GM18502 (cell line): Measurements from ENCODE around the gene SORCS2.

Experiments
- ATAC-seq: cut with Tn5 transposase; IDR thresholded peaks from one replicate; pipeline ENCODE4 v1.9.1; 2021; ENCODE audit warnings: mild to moderate bottlenecking; ENCODE audit not compliant: unreplicated experiment, poor library complexity

The SORCS2 gene

DNA sequence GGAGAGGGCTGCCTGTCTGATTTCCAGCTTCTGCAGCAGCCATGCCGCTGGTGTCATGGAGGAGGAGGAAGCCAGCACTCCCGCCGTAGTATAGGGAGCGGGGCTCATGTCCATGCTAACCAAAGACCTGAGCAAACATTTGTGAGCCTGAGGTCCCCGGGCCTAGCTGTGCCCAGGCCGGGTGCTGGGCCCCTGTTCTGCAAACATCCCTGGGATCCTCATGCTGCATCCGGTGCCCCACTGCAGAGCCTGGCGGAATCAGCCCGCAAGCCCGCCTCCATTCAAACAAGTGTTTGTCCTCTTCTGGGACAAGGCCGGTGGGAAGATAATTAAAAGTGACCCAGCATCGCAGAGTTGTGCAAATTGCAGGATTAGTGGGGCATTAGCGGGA is 106.3 kb downstream of the SORCS2 start:
- no peak for ATAC-seq

DNA sequence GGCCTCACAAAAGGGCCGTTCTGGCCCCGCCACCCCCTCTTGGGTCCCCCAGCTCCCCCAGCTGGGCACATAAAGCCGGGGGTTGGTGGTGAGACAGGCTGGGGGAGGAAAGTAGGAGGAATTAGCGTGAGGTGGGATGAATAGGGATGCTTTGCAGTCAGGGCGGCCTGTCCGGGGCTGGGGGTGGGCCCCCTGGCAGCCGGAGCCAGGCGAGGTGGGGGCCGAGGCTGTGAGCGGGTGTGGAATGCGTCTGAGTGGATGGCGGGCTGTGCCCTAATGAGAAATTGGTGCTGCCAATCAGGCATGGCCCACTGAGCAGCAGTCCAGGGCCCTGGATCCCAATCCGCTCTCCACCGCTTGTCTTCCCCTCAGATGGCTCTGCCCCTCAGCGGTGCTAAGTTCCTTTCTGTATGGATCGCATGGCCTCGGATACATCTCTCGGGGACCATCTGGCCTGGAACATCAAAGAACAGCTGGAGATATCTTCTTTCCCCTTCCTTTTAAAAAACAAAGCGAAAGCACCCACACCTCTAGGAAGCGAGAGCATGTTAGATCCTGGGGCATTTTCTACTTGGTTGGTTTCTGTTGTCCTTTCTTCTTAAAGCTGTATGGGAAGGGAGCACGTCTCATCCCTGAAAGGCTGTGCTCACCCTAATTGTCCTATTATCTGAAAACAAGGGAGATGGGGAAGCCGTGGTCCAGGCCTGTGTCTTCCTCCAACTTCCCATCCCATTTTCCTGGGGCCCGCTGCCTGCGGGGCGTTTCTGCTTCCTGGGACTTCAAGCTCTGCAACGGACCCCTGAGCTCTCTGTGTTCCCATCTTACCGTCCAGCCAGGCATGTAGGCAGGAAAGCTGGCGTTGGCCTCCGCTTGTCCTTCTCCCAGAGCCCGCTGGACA is 106.9 kb downstream of the SORCS2 start:
- ATAC-seq, result no peak

DNA sequence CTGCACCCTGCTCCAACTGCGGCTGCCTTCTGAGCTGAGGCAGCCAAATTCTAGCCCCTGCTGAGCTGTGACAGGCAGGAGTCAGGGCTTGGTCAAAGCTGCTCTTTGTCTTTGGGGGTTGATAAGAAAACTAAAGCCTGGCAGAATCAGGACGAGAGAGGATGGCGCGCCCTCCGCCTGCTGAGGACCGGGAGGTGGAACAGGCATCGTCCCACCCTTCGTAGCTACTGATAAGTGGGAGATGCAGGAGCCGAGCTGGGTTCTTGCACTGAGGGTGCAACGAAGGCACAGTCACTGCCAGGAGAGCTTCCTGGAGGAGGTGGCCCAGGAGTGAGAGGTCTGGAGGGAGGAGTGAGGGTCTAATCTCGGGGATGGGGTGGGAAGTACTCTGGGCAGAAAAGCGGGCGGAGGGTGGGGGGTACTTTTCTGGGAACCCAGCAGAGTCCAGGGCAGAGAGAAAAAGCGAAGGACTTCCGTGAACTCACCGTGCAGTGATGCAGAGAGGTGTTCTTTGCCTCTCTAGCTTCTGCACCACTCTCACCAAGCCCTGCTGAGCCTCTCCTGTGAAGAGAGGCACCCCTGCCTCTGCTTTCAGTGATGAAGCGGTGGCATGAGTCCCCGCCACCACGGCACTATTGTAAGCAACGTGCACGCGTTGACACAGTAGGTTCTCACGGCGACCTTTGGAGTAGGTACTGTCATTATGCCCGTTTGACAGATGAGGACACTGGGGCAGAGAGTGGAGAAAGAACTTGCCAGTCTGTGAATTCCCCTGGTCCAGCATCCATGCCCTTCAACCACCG is 107.8 kb downstream of the SORCS2 start:
- ATAC-seq, result no peak

DNA sequence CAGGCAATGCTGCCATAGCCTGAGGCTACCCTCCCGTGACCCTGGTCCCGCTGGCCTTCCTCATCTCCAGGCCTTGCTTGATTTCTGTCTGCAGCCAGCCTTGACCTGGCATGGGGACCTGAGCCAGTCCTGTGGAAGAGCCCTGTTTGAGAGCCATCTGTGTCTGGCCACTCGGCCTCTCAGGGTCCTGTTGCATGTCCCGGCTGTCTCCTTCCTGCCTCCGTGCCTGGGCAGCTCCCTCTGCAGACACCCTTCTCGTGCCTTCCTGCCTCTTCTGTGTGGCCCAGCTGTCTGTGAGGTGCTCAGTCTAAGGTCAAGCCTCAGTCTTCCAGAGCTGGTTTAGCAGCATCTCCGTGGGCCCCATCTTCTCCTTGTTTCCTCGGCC is 108.4 kb downstream of the SORCS2 start:
- no peak for ATAC-seq

DNA sequence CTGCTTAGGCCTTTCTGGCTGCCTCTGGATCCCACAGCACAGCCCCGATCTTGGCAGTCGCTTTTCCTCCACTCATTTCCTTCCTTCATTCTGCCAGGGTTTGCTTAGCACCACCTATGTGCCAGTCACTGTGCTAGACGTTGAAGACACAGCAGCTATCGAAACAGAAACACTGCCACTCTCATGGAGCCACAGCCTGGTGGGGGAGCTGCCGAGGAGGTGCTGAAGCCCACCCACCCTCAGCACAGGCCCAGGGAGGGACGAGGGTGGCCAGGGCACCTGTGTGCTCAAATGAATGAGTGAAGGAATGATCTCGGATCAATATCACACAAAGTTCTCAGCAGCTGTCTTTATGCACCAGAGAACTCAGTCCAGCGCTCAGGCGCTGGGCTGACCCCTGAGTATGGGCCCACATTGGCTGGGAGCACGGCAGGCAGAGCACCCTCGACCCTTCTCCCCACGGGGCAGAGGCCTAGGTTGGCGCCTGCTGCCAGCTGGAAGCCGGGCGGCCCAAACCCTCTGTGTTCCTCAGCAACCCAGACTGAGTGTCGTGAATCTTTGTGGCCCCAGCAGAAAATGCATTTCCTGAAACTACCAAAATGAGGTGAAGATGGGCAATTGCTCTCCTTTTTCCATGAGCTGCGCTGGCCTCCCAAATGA is 108.9 kb downstream of the SORCS2 start:
- ATAC-seq, result no peak

DNA sequence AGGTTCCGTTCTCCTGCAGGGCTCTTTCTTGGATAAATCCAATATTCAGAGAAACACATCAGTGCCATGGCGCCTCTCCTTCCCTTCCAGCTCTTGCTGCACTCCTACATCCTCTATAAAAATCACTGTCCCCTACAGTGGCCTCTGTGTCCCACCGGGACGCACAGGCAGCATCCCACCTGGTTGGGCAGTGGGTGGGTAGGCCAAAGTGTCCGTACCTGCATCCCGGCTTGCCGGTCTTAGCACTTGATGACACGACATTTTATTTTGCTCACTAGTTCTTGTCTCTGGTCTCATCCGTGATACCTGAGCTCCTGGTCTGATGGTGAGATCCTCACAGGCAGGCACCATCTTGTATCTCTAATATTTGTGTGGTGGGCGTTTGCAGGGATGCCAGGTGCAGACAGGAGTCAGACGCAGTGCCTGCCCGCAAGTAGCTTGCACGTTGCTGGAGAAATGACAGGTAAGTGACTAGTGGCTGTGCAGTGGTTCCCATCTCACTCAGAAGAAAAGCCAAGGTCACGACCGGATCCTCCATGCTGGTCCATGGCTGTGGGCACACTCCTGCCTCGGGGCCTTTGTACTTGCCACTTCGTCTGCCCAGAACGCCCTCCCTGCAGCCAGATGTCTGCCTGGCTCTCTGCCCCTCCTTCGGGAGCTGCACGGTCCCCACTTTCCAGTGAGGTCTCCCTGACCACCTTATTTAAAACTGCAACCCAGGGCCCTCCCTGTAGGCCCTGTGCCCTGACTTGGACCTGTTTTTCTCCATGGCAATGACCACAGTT is 109.7 kb downstream of the SORCS2 start:
- ATAC-seq, result no peak

DNA sequence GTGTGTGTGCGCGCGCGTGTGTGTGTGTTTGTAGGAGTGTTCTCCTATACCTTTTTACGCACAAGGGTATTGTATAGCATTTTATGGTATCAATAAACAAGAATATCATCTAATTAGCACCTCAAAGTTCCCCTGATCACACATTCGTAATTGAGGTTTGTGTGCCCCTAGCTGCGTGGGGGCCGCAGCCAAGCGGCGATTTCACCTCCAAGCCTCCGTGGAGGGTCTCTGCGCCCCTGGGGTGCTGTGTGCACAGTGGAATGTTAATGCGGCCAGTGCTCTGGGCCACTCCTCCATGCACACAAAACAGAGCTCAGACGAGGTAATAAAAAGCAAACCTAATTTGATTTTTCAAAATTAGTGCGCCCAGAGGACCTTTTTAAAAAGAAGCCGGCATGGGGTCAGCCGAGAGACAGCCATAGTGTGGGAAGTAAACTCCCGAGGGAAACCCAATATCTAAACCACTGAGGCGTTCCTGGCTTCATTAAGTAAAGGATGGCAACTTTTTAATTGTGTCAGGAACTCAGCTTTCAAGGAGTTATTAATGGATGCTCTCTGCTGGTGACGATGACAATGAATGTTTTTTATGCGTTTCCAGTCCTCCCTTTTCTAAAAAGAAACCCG is 110.6 kb downstream of the SORCS2 start:
- ATAC-seq, result no peak

DNA sequence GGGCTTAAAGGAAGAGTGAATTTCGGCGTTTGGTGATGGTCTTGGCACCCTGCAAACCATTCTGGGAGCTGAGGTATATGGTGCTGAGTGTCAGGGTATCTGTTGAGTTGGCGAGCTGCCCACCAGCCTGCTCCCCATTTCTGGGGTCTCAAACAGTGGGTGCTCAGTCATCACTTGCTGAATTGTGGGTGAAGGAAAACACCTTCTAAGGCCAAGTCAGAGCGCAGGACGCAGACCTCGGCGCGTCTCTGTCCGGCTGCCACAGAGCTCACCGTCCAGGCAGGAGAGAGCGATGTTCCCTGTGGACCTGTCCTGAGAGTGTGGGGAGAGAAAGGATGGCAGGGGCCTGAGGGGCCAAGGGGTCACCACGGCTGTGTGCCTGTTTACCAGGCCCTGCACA is 111.2 kb downstream of the SORCS2 start:
- ATAC-seq, result no peak

DNA sequence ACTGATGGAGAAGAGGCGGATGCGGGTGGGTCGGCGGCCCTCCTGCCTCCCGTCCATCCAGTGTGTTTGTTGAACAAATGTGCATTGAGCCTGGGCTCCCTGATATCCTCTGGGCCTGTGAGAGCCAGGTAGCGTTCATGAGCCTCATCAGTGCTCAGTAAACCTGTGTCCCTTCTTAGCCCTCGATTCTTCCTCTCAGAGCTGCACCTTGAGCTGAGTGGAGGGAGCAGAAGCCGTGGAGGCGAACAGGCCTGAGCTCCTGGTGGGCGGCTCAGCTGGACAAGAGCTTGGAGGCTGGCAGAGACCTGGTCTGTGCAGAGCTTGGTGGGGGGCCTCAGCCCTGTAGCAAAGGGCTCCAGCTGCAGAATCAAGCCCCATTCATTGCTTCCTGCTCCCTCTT is 112.1 kb downstream of the SORCS2 start:
- no peak for ATAC-seq

DNA sequence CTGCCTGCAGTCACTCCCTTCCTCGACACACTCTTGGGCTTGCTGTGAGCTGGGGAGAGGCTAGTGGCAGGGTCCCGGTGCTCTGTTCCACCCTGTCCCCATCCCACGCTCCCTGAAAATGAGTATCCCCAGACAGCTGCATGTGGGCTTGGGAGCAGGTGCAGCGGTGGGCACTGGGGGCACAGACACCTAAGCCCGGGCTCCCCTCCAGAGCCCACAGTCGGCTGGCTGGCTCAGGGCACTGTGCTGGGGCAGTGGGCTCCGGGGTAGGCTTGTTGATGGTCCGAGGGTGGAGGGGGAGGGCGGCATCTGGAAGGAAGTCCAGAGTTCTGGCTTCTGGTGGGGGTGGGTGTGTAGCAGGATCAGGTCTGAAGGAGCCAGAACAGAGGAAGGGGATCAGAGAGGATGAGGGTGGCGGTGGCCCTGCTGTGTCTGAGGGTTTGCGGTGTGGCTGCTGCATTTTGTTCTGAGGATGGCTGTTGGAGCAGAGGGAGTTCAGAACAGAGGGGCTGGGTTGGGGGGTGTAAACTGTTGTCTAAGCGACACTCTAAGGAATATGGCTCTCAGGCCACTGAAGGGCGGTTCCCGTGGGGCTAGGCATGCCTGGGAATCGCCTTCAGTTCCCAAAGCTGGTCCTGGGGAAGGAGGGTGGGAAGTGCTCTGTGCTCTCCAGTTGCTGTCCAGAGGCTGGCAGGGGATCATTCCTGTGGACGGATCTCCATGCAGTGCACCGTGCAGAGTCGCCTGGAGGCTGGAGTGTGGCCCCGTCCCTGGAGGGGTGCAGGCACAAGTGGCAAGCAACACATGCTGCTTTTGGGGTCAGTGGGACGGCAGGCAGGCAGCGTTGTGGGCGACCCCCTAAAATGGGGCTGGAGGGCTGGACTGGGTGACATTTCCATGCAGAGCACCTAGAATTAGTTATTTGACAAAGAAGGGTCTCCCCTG is 114.0 kb downstream of the SORCS2 start:
- ATAC-seq, result no peak

DNA sequence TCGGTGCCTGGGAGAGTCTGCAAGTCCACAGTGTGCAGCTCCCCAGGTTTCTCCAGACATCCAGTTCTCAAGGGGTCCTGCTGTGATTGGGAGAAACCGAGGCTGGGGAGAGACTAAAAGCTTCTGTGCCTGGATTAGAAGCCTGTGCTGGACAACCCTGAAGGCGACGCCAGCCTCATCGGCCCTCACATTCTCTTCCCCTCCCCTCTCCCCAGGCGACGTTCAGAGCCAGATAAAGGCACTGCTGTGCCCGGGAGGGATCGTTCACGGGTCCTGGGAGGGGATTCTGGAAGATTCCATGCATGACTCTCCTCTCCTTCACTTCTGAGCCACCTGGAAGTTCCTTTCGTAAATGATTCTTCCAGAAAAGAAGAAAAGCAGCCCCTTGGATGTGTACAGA is 114.6 kb downstream of the SORCS2 start:
- no peak for ATAC-seq

DNA sequence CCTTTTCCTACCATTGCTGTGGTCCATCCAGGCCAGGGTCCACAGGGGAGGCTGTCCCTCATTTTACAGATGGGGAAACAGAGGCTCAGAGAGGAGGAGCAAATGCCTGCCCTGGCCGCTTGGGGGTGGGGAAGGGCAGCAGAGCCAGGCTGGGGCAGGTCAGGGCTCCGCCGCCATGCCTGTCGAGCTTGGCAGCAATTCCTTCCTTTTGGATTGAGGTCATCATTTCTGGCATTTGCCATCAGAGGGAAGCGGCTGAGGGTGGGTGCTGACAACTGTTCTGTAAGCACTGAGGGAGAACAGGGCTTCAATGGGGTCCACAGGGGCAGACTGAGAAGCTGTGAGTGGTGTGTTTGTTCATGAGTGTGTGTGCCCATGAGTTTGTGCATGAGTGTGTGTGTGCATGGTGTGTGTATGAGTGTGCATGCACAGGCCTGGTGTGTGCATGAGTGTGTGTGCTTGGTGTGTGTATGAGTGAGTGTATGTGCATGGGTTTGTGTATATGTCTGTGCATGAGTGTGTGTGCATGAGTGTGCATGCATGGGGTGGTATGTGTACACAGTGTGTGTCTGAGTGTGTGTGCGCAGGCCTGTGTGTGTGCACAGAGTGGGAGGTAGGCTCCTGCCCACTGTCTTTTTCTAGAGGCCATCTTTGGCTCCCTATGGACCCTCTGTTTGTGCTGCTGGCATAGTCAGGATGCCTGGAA is 115.2 kb downstream of the SORCS2 start:
- no peak for ATAC-seq

DNA sequence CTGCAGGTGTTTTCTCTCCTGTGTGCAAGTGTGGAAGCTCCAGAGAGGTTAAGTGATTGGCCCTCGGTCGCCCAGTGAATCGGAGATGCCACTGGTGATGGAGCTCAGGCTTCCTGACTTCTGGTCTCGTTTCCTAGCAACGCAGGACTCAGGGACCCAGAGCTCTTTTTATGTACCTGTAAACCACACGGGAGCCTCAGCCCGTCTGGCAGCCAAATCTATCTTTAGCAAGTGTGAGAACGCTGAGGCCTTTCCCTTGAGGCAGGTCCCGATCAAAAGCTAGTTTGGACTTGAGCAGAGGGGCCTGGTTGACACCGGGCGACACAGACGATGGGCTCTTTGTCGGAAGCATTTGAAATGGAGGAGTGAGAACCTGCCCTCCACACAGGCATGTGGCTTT is 116.8 kb downstream of the SORCS2 start:
- no peak for ATAC-seq

DNA sequence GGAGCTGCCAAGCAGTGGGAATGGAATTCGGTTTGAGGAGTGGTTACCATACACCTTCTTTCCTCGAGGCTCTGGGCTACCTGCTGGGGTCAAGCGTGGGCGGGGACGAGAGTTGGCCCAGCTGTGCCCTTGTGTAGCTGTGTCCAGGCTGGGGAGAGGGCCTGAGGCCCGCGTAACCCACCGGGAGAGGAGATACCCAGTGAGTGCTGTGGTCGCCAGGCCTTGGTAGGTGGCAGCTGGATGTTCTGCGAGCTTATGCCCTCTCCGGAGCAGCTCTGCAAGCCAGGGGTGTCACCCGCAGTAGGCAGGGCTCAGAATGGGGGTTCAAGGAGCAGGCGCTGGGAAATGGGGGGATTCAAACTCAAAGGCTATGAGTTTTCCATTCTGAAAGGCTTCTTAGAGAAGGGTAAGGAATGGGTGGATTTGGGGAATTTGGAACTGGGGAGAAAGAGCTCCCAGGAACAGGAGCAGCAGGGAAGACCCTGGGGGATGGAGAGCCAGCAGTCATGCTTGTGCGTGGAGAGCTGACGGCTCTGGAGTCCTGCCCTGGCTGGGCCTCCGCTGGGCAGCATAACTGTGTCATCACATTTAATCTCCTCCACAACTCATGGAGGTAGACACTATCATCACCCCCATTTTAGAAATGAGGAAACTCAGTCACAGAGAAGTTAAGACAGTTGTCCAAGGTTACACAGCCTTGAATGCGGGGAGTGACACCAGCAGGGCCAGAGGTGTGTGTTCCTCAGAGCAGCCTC is 117.5 kb downstream of the SORCS2 start:
- no peak for ATAC-seq

DNA sequence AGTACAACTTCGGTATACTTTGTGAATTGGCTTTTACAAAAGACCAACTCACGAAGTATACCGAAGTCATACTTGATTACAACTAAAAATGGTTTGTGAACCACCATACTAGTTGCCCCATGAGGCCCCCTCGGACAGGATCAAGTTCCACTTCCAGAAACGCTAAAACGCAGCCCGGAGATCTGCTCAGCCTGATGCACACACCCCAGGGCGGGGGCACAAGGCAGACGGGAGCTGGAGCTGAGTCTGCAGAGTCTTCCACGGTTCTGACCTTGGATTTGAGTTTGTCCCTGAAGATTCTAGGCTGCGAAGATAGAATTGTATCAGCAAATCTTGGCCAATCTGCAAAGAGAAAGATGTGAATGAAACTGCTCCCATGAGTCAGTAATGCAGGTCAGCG is 118.1 kb downstream of the SORCS2 start:
- no peak for ATAC-seq

DNA sequence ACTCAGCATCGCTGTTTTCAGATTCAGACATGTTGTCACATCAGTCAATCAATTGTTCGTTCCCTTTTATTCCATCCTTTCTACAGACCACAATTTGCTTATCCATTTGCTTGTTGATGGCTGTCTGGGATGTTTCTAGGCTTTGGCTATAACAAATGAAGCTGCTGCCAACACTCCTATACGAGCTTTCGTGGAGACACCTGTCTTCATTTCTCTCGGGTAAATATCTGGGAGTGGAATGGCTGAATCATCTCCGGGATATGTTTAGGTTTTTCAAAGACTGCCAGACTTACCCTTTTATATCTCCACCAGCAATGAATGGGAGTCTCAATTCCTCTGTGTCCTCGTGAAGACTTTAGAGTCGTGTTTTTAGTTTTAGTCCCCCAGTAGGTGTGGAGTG is 118.9 kb downstream of the SORCS2 start:
- no peak for ATAC-seq

DNA sequence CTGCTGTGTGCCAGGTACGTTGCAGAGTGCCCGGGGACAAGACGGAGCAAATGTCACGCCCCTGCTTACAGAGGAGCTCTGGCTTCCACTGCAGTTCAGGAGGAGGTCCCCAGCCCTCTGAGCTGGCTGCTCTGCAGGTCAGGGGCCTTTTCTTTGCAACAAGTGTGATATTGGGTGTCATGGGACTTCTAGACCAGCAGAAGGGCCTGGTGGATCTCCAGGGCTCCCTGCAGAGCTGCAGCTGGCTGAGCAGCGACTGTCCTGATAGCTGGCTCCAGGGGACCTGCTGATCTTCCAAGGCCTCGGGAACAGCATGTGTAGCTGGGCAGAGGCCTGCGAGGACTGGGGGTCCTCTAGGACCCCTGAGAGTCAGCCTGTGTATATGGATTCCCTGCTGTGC is 120.4 kb downstream of the SORCS2 start:
- no peak for ATAC-seq
